DMS79 treated with DMSO at 0.1 percent for 48 hours (cell line): ENCODE results near the gene TRABD.
"Not testable (repeated sequence)": the region's sequence is repeated elsewhere in the genome, so short reads cannot be mapped to it uniquely, and the experiment has no call there.

Experiments used
- DNase-seq: peaks from one replicate; lab custom pipeline; 2025; lab: John Stamatoyannopoulos, UW

Gene TRABD

GRCh38 chr22:50151571-50152537 is 33.9 kb upstream of the TRABD start:
- no peak for DNase-seq

GRCh38 chr22:50153056-50153755 is 32.5 kb upstream of the TRABD start:
- no peak for DNase-seq

GRCh38 chr22:50153756-50154140 is 32.0 kb upstream of the TRABD start:
- DNase-seq = no peak

GRCh38 chr22:50157709-50158375 is 27.9 kb upstream of the TRABD start:
- peak; percentile 23 for DNase-seq

- no peak for DNase-seq
Measured at GRCh38 chr22:50160947-50161346, 24.8 kb upstream of the TRABD start.

- no peak for DNase-seq
Measured at GRCh38 chr22:50161508-50162390, 24.0 kb upstream of the TRABD start.

- no peak for DNase-seq
Measured at GRCh38 chr22:50162391-50162956, 23.2 kb upstream of the TRABD start.

- DNase-seq = no peak
Measured at GRCh38 chr22:50165436-50166123, 20.1 kb upstream of the TRABD start.

GRCh38 chr22:50167689-50168489 is 17.8 kb upstream of the TRABD start:
- DNase-seq = no peak

- not testable (repeated sequence) for DNase-seq
Measured at GRCh38 chr22:50168490-50169180, 17.1 kb upstream of the TRABD start.

GRCh38 chr22:50169181-50169759 is 16.4 kb upstream of the TRABD start:
- no peak for DNase-seq

- peak; percentile 5 for DNase-seq
Measured at GRCh38 chr22:50169774-50170341, 15.9 kb upstream of the TRABD start.

- no peak for DNase-seq
Measured at GRCh38 chr22:50170453-50171318, 15.0 kb upstream of the TRABD start, which contains the start of gene PANX2. TSS of gene PANX2 (plus strand) at chr22:50170731. CDS start at chr22:50170731, 0 bp downstream.

- DNase-seq = no peak
Measured at GRCh38 chr22:50171319-50171964, 14.3 kb upstream of the TRABD start.

GRCh38 chr22:50171965-50172421 is 13.7 kb upstream of the TRABD start:
- no peak for DNase-seq

- no peak for DNase-seq
Measured at GRCh38 chr22:50173311-50173982, 12.3 kb upstream of the TRABD start.
